Endodermal cell (in vitro differentiated cells): Measurements from ENCODE around the gene PDIA2. TPM values are rescaled to one million over a fixed set of nuclear protein-coding genes. Genes with fewer than 3 reads are reported as not detected.
A peak's percentile ranks its signal among the peaks of the same experiment; 100 is the strongest.

ENCODE experiments used
- DNase-seq: peaks from one replicate; pipeline ENCODE4 v3.0.0-alpha.2; 2017
- H3K27ac ChIP-seq: 2 replicates; pipeline ENCODE4 v1.5.1; 2013; ENCODE audit warnings: mild to moderate bottlenecking, low read depth, low read length, moderate library complexity
- H3K27me3 ChIP-seq: 2 replicates; pipeline ENCODE4 v1.6.1; 2013; ENCODE audit warnings: mild to moderate bottlenecking, low read length, moderate library complexity; ENCODE audit not compliant: insufficient read depth, control insufficient read depth, poor library complexity, severe bottlenecking
- H3K36me3 ChIP-seq: 2 replicates; pipeline ENCODE4 v1.7.0; 2013; ENCODE audit warnings: mild to moderate bottlenecking, low read length, moderate library complexity; ENCODE audit not compliant: control insufficient read depth, insufficient read depth
- H3K4me1 ChIP-seq: one replicate; pipeline ENCODE4 v1.7.0; 2013; ENCODE audit warnings: low read length; ENCODE audit not compliant: control insufficient read depth, insufficient read depth
- H3K4me3 ChIP-seq: 2 replicates; pipeline ENCODE4 v1.5.1; 2013; ENCODE audit warnings: mild to moderate bottlenecking, low read length, moderate library complexity
- H3K9ac ChIP-seq: 2 replicates; pipeline ENCODE4 v1.6.1; 2013; ENCODE audit warnings: mild to moderate bottlenecking, low read length, moderate library complexity; ENCODE audit not compliant: poor library complexity, severe bottlenecking; ENCODE audit errors: extremely low read depth
- H3K9me3 ChIP-seq: 2 replicates; pipeline ENCODE4 v1.6.1; 2013; ENCODE audit warnings: mild to moderate bottlenecking, low read length, moderate library complexity; ENCODE audit not compliant: control insufficient read depth
- H3K27ac Mint-ChIP-seq: 2 replicates; pipeline ENCODE4 v1.8.0; 2020; ENCODE audit warnings: mixed read lengths
- H3K27me3 Mint-ChIP-seq: 2 replicates; pipeline ENCODE4 v1.8.0; 2021; ENCODE audit warnings: mild to moderate bottlenecking, mixed read lengths; ENCODE audit not compliant: insufficient read depth
- H3K36me3 Mint-ChIP-seq: 2 replicates; pipeline ENCODE4 v1.8.0; 2020; ENCODE audit warnings: low read depth, mixed read lengths
- H3K4me1 Mint-ChIP-seq: 2 replicates; pipeline ENCODE4 v1.8.0; 2020; ENCODE audit warnings: mixed read lengths
- H3K4me3 Mint-ChIP-seq: 2 replicates; pipeline ENCODE4 v1.8.0; 2020; ENCODE audit warnings: mild to moderate bottlenecking, moderate library complexity, mixed read lengths
- H3K9me3 Mint-ChIP-seq: 2 replicates; pipeline ENCODE4 v1.8.0; 2020; ENCODE audit warnings: mild to moderate bottlenecking, mixed read lengths
- CTCF ChIP-seq: fragments of 200-600 bp; sonication (generic); conservative IDR thresholded peaks from 2 replicates; pipeline ENCODE4 v1.5.0; 2021; ENCODE audit warnings: antibody characterized with exemption, mild to moderate bottlenecking
- WGBS, 2 experiments: methylation state at CpG; one replicate each; pipeline versions ENCODE4 v1.1.5 to v1.1.7; 2013; ENCODE audit warnings: missing lambda C conversion rate in 2 of 2, mixed read lengths in 1 of 2; ENCODE audit not compliant: insufficient coverage in 1 of 2, insufficient read length in 1 of 2; 5-methylcytosine and 5-hydroxymethylcytosine counted together
- total RNA-seq, 2 donors: library from RNA; stranded (reverse); fragmentation: NEBNext Ultra II Directional in 1 of 2; extraction: Animal tissue kit (Norgen Biotek cat#: 25700) in 1 of 2; gene quantifications; 2 replicates in 1 of 2; 3 replicates in 1 of 2; pipeline ENCODE4 v1.2.1, GENCODE V29; 2021

Gene PDIA2
- total RNA-seq, 2 donors from 2014 or later, result 2.9 to 9.9 TPM

GRCh38 chr16:301235-301634, 18.3 kb downstream of the PDIA2 start:
- Mint-ChIP-seq H3K4me3 (no peak overlapping the region), H3K27ac (no peak overlapping the region), H3K9me3 (no peaks in the 10 kb centered on the region), H3K4me1 (no peaks in the 10 kb centered on the region), H3K27me3 (no peaks in the 10 kb centered on the region), H3K36me3 (peaks cover 45% of the 10 kb centered on the region)
- WGBS, 2 experiments, result 90 to 98% methylated on average over 2 to 5 of the region's 6 CpGs
- Histone ChIP-seq H3K4me1 (no peaks in the 10 kb centered on the region), H3K27me3 (no peaks in the 10 kb centered on the region), H3K36me3 (peaks cover 38% of the 10 kb centered on the region), H3K27ac (no peak overlapping the region), H3K9me3 (no peaks in the 10 kb centered on the region), H3K4me3 (no peak overlapping the region), H3K9ac (no peak overlapping the region)
- DNase-seq, result no peak
- TF ChIP-seq CTCF, result no peak

- H3K9me3 ChIP-seq, result no peaks in the 10 kb centered on the region
- Mint-ChIP-seq H3K4me3 (no peak overlapping the region), H3K4me1 (no peaks in the 10 kb centered on the region), H3K27me3 (no peaks in the 10 kb centered on the region), H3K27ac (no peak overlapping the region), H3K36me3 (peaks cover 49% of the 10 kb centered on the region), H3K9me3 (no peaks in the 10 kb centered on the region)
- WGBS, 2 experiments, result 92 to 95% methylated on average over 13 of the region's 13 CpGs
- H3K27me3 ChIP-seq, result no peaks in the 10 kb centered on the region
- DNase-seq, result no peak
- no peak overlapping the region for H3K4me3 ChIP-seq
- no peak for TF ChIP-seq CTCF
- no peak overlapping the region for H3K9ac ChIP-seq
- no peaks in the 10 kb centered on the region for H3K4me1 ChIP-seq
- H3K27ac ChIP-seq, result no peak overlapping the region
- peaks cover 39% of the 10 kb centered on the region for H3K36me3 ChIP-seq
These were observed 19.0 kb downstream of the PDIA2 start for GRCh38 chr16:301950-302349.

- no peaks in the 10 kb centered on the region for H3K27me3 ChIP-seq
- H3K36me3 ChIP-seq, result peaks cover 33% of the 10 kb centered on the region
- Mint-ChIP-seq H3K27ac (no peak overlapping the region), H3K9me3 (no peaks in the 10 kb centered on the region), H3K27me3 (no peaks in the 10 kb centered on the region), H3K4me3 (no peak overlapping the region), H3K4me1 (no peaks in the 10 kb centered on the region), H3K36me3 (peaks cover 44% of the 10 kb centered on the region)
- no peaks in the 10 kb centered on the region for H3K4me1 ChIP-seq
- H3K4me3 ChIP-seq, result no peak overlapping the region
- H3K9ac ChIP-seq, result no peak overlapping the region
- no peaks in the 10 kb centered on the region for H3K9me3 ChIP-seq
- peak; percentile 58 for TF ChIP-seq CTCF
- WGBS, 2 experiments, result 96% methylated on average over 35 to 43 of the region's 43 CpGs
- DNase-seq, result peak; percentile 61
- no peak overlapping the region for H3K27ac ChIP-seq
These were observed 21.0 kb downstream of the PDIA2 start for GRCh38 chr16:303760-304505.
